ENCODE data around the gene FAM3D.
"Not testable (repeated sequence)": the region's sequence is repeated elsewhere in the genome, so short reads cannot be mapped to it uniquely, and the experiment has no call there.

Gene FAM3D

GRCh38 chr3:58666683-58667082 is at the start of gene FAM3D:
Gene FAM3D, minus strand, starts transcription at chr3:58666774. Its CDS starts 11,211 bp downstream, at chr3:58655563.
- DNase-seq (ENCODE audit: low spot score): no peak

GRCh38 chr3:58713715-58714401 is 47.3 kb upstream of the FAM3D start:
- DNase-seq (ENCODE audit: low spot score): no peak

GRCh38 chr3:58711871-58712270 is 45.3 kb upstream of the FAM3D start:
- no peak for DNase-seq (ENCODE audit: low spot score)

GRCh38 chr3:58708983-58709382 is 42.4 kb upstream of the FAM3D start:
- DNase-seq (ENCODE audit: low spot score): not testable (repeated sequence)

- no peak for DNase-seq (ENCODE audit: low spot score)
Measured at GRCh38 chr3:58708116-58708791, 41.7 kb upstream of the FAM3D start.

- DNase-seq (ENCODE audit: low spot score): no peak
Measured at GRCh38 chr3:58707390-58707930, 40.9 kb upstream of the FAM3D start.

- no peak for DNase-seq (ENCODE audit: low spot score)
Measured at GRCh38 chr3:58706395-58707167, 40.0 kb upstream of the FAM3D start.

GRCh38 chr3:58704745-58705144 is 38.2 kb upstream of the FAM3D start:
- no peak for DNase-seq (ENCODE audit: low spot score)

- not testable (repeated sequence) for DNase-seq (ENCODE audit: low spot score)
Measured at GRCh38 chr3:58704304-58704703, 37.7 kb upstream of the FAM3D start.

GRCh38 chr3:58698246-58698645 is 31.7 kb upstream of the FAM3D start:
- no peak for DNase-seq (ENCODE audit: low spot score)

GRCh38 chr3:58697561-58697960 is 31.0 kb upstream of the FAM3D start:
- DNase-seq (ENCODE audit: low spot score): no peak

GRCh38 chr3:58696813-58697212 is 30.2 kb upstream of the FAM3D start:
- not testable (repeated sequence) for DNase-seq (ENCODE audit: low spot score)

GRCh38 chr3:58696093-58696492 is 29.5 kb upstream of the FAM3D start:
- no peak for DNase-seq (ENCODE audit: low spot score)

- DNase-seq (ENCODE audit: low spot score): not testable (repeated sequence)
Measured at GRCh38 chr3:58695284-58695683, 28.7 kb upstream of the FAM3D start.

- DNase-seq (ENCODE audit: low spot score): no peak
Measured at GRCh38 chr3:58693940-58694850, 27.6 kb upstream of the FAM3D start.

GRCh38 chr3:58692484-58692883 is 25.9 kb upstream of the FAM3D start:
- no peak for DNase-seq (ENCODE audit: low spot score)

- DNase-seq (ENCODE audit: low spot score): no peak
Measured at GRCh38 chr3:58691997-58692396, 25.4 kb upstream of the FAM3D start.

- DNase-seq (ENCODE audit: low spot score): no peak
Measured at GRCh38 chr3:58690490-58690889, 23.9 kb upstream of the FAM3D start.

- no peak for DNase-seq (ENCODE audit: low spot score)
Measured at GRCh38 chr3:58688574-58688973, 22.0 kb upstream of the FAM3D start.

- DNase-seq (ENCODE audit: low spot score): no peak
Measured at GRCh38 chr3:58686847-58687246, 20.3 kb upstream of the FAM3D start.

- DNase-seq (ENCODE audit: low spot score): no peak
Measured at GRCh38 chr3:58685641-58686040, 19.1 kb upstream of the FAM3D start.

- DNase-seq (ENCODE audit: low spot score): no peak
Measured at GRCh38 chr3:58683466-58683865, 16.9 kb upstream of the FAM3D start.
